ENCODE results near the gene KRT13. TPM values are rescaled to one million over a fixed set of nuclear protein-coding genes. Genes with fewer than 3 reads are reported as not detected.

KRT13 gene
- total and polyA plus RNA-seq, 10 of the 15 experiments (the other 5 are each of a cell fraction or from before 2014, with no cell fraction given), result not detected

DNA sequence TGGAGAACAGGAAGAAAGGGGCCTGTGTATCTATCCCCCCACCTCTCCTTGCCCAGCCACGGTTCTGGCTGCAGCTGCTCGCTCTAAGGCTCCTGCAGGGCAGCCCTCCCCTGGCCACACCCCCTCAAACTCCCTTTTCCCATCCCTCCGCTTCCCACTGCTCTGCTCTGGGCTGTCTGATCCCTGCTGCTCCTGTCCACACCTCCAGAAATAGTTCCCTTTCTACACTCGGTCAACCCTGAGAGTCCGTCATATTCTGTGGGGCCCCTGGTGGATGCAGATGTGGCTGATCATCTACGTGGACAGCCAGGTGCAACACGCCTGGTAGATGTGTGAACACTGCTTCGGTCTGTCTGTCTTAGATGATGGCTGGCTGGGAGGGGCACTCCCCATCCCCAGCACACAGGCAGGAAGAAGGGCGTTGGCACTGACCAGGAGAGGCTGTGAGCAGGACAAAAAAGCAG lies 42.0 kb upstream of the KRT13 start:
- Histone ChIP-seq H3K27me3 (replicated peaks in 1 of 2; ENCODE audit: control insufficient read depth in 2 of 2, insufficient read depth in 2 of 2, low read length in 1 of 2) (no peaks in the 10 kb centered on the region; a peak in 2 of 4 replicates), H3K27ac (ENCODE audit: control insufficient read depth, insufficient read depth) (no peak overlapping the region), H2AFZ (ENCODE audit: control insufficient read depth, low read depth, low read length) (no peak overlapping the region), H3K4me2 (ENCODE audit: control insufficient read depth, insufficient read depth) (no peak overlapping the region), H3K36me3 (ENCODE audit: control insufficient read depth in 2 of 2, insufficient read depth in 2 of 2, low read length in 1 of 2) (no peaks in the 10 kb centered on the region), H3K4me1 (ENCODE audit: control insufficient read depth, insufficient read depth, low read length) (no peaks in the 10 kb centered on the region), H3K9ac (ENCODE audit: control insufficient read depth, insufficient read depth, low read length) (no peak overlapping the region), H3K9me3 (replicated peaks; ENCODE audit: control insufficient read depth, insufficient read depth, low read length) (no peaks in the 10 kb centered on the region; the same call in 2 of the 3 replicates), H3K79me2 (ENCODE audit: control insufficient read depth, insufficient read depth, low read length) (no peaks in the 10 kb centered on the region), H3K4me3 (no peak overlapping the region), H4K20me1 (ENCODE audit: control insufficient read depth, insufficient read depth) (no peaks in the 10 kb centered on the region)
- intact Hi-C loops (cut with micrococcal nuclease; ENCODE audit: unreplicated experiment) (no loop called here), in situ Hi-C loops (cut with MboI) (loop anchor here (5.0 kb wide), 2 partner anchors 115 to 640 kb away; no protein-coding TSS in a partner anchor)
- WGBS (ENCODE audit: insufficient coverage, insufficient replicate concordance, low lambda C conversion rate, missing lambda C conversion rate), result 13% methylated on average over 8 of the region's 9 CpGs
- ChIA-PET SMC1A (ENCODE audit: uncharacterized antibody, unreplicated experiment) (interaction anchor here (5.3 kb wide), 1 partner anchor 116 kb away, joined by 34 read pairs; no protein-coding TSS in a partner anchor), POLR2A (interaction anchor here (0.9 kb wide), 1 partner anchor 116 kb away, joined by 3 read pairs; no protein-coding TSS in a partner anchor), RAD21 (ENCODE audit: unreplicated experiment) (interaction anchor here (1.2 kb wide), 1 partner anchor 149 kb away, joined by 3 read pairs; no protein-coding TSS in a partner anchor), CTCF (interaction anchor here (0.6 to 6.3 kb wide), 5 partner anchors 15 to 508 kb away, joined by 3 to 146 read pairs (median 8); no protein-coding TSS in a partner anchor)
- DNase-seq (ENCODE audit: low read depth, low spot score), result no peak
- FAIRE-seq, result no peak
- no TSS peak for BruUV-seq (replicated peaks)
- no peak for ATAC-seq
- TF ChIP-seq MAX (IDR thresholded peaks at IDR 0.05; ENCODE audit: low read depth, low read length) (no peak), RAD21 (IDR thresholded peaks at IDR 0.05; ENCODE audit: insufficient read depth, low read depth, low read length) (no peak), ATF2 (IDR thresholded peaks at IDR 0.05; ENCODE audit: low read length) (no peak), TCF3 (IDR thresholded peaks at IDR 0.05; ENCODE audit: borderline replicate concordance, insufficient read depth, low read depth, low read length) (no peak), TBL1XR1 (IDR thresholded peaks at IDR 0.05; ENCODE audit: low read depth, low read length) (no peak), EGR1 (IDR thresholded peaks at IDR 0.05; ENCODE audit: borderline replicate concordance in 1 of 2, low read depth in 2 of 2, low read length in 2 of 2) (no peak), RBBP5 (conservative IDR thresholded peaks at IDR 0.05) (no peak), NFXL1 (IDR thresholded peaks at IDR 0.05; ENCODE audit: borderline replicate concordance) (no peak), MEF2A (IDR thresholded peaks at IDR 0.05; ENCODE audit: insufficient read depth, low read depth, low read length) (no peak), MTA3 (IDR thresholded peaks at IDR 0.05; ENCODE audit: borderline replicate concordance, low read length) (no peak), IKZF2 (IDR thresholded peaks at IDR 0.05) (no peak), SUZ12 (IDR thresholded peaks at IDR 0.05; ENCODE audit: unreplicated experiment) (no peak), NFIC (IDR thresholded peaks at IDR 0.05; ENCODE audit: low read depth, low read length) (no peak)
- TF ChIP-seq, protein P1, sequence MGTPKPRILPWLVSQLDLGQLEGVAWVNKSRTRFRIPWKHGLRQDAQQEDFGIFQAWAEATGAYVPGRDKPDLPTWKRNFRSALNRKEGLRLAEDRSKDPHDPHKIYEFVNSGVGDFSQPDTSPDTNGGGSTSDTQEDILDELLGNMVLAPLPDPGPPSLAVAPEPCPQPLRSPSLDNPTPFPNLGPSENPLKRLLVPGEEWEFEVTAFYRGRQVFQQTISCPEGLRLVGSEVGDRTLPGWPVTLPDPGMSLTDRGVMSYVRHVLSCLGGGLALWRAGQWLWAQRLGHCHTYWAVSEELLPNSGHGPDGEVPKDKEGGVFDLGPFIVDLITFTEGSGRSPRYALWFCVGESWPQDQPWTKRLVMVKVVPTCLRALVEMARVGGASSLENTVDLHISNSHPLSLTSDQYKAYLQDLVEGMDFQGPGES (IDR thresholded peaks at IDR 0.05), result no peak
